Measurements from ENCODE around the gene C7orf25.

Gene C7orf25

DNA sequence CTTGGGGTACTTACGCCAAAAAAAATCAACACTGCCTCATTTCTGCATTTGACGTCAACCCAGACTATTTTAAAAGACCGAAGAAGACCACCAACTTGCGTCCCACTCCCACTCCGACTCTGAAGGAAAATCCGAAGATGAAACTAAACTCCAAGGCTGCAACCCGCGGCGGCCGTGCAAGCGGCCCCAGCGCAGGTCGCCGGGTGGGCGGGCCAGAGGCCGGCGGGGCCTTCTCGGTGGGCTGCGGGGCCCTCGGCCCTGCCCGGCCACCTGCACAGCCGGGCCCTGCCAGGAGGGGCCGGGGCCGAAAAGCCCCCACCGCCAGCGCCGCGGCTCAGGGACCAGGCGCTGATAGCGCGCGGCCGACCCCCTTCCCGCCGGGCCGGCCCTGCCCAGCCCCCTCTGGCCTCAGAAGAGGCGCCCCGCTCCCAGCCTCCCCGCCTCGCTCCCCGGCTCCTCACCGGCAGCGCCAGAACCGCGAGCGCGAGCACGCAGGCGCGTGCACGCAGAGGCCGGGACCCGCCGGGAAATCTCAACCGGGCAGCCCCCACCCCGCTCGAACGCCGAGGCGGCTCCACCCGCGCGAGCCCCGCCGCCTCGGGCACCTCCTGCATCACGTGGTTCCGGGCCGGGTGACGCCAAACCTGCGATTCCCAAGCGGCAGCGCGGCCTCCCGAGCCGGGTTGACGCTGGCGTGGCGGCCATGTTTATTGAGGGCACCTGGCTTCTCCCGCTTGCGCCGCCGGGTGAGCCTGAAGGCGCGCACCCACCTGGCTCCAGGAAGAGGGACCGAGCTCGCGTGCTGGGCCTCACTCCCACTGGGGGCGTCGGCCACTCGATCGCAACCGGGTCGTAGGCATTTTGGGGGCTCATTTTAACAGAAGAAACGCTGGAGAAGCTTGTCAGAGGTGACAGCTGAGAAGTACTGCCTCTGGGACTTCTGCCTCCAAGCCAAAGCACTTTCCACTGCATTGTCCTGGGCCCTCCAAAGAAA is at the start of gene C7orf25:
Gene C7orf25, minus strand, starts transcription at position 617 of the 994 bp plus-strand sequence. CDS start 1,170 bp downstream, outside the sequence.
- DNase-seq (ENCODE audit: low spot score): peak; percentile 94

- DNase-seq (ENCODE audit: low spot score): no peak
Measured at GRCh38 chr7:42961170-42961569, 49.3 kb upstream of the C7orf25 start.

DNA sequence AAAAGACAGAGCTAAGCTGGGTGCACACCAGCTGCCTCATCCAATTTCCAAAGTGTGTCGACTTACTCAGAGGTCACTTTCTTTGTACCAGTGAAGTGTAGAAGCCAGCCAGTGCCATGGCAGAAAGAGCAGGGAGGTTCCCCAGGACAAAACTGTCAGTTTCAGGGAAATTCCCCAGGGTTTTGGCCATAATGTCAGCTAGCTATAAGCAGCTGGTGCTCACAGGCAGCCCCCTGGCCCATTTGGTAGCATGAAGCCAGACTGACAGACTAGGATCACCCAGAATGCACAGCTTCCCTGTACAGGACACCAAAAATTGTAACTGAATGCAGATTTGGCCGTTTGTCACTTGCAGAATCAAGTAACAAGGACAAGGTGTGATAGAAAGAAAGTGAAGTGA is 48.9 kb upstream of the C7orf25 start:
- DNase-seq (ENCODE audit: low spot score): no peak

DNA sequence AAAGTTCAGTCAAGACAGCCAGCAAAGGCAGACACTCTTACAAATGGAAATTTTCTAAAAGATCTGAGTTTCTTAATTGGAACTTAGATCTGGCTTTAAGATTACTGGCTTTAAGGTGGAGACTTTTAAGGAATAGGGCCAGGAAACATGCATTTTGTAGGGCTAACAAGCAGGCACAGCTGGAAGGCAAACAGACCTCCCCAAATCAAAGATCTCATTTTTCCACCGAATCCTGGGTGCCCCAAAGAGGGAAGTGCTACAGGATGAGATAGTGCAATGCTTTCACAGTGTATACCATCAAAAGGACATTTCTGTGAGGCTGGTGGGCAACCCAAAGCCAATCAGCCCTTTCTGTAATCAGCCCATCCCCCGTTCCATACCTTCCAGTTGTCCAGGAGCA is 47.7 kb upstream of the C7orf25 start:
- no peak for DNase-seq (ENCODE audit: low spot score)

GRCh38 chr7:42956062-42956461 is 44.2 kb upstream of the C7orf25 start:
- no peak for DNase-seq (ENCODE audit: low spot score)

DNA sequence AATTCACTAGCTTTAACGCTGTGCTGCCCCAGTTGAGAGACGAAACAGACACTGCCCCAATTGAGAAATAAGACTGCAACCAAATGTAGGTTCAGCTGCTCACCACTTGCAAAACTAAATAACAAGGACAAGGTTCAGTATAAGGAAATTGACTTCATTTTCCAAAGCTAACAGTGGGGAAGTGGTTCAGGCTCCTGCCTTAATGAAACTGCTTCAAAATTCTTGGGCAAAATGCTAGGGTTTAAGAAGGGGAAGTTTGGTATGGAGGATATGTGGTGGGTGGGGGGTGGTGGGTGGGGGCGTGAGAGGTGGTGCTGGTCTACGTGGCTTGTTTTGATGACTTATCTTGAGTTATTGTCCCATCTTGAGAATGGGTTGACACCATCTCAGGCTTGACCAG is 42.1 kb upstream of the C7orf25 start:
- DNase-seq (ENCODE audit: low spot score): no peak

GRCh38 chr7:42952328-42952727 is 40.5 kb upstream of the C7orf25 start:
- no peak for DNase-seq (ENCODE audit: low spot score)

DNA sequence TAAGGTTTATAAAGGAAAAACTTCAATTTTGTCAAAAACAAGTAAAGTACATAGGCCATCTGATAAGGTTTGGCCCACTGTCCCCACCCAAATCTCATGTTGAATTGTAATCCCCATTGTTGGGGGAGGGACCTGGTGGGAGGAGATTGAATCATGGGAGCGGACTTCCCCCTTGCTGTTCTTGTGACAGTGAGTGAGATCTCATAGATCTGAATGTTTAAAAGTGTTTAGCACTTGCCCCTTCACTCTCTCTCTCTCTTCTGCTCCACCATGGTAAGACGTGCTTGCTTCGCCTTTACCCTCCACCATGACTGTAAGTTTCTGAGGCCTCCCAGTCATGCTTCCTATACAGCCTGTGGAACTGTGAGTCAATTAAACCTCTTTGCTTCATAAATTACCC is 38.5 kb upstream of the C7orf25 start:
- DNase-seq (ENCODE audit: low spot score): no peak

- DNase-seq (ENCODE audit: low spot score): no peak
Measured at GRCh38 chr7:42947521-42947920, 35.7 kb upstream of the C7orf25 start.

GRCh38 chr7:42946627-42946950 is 34.7 kb upstream of the C7orf25 start:
- DNase-seq (ENCODE audit: low spot score): no peak

- DNase-seq (ENCODE audit: low spot score): no peak
Measured at GRCh38 chr7:42945821-42946626, 34.2 kb upstream of the C7orf25 start.

- peak; percentile 67 for DNase-seq (ENCODE audit: low spot score)
Measured at GRCh38 chr7:42940985-42941847, 29.3 kb upstream of the C7orf25 start.

GRCh38 chr7:42939457-42940240 is 27.8 kb upstream of the C7orf25 start:
- DNase-seq (ENCODE audit: low spot score): no peak

DNA sequence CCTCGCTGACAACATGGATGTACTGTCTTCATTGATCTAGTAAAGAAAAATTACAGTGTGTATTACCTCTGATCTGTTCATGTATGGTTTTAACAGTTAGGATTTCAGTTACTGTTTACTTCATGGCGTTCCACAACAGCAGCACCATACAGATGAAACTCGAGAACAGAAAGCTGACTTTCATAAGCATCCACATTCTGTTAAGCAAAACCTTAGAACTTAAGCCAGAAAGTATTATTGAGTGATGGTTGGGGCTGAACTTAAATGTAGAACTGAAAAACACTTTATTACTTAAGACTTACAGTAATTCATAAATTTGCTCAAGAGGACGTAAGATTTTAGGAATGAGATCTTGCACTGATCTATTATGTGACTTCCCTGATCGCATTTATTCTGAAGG is 24.0 kb upstream of the C7orf25 start:
- no peak for DNase-seq (ENCODE audit: low spot score)

DNA sequence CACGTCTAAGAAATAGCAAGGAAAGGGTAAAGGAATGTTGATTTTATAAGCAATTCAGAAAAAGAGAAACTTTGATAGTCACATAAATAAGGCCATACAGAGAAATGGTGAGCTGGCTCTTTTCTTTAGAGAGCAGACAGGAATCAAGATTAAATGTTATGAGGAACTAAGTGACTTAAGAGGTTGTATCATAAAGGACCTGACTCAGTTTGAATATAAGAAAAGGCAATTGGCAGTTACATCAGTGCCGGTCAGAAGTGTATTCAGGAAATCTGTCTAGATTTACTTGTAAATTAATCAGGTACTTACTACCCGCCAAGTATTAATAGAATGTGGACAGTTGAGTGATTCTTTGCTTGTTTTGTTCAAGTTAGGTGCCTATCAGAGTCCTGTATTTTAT is 22.4 kb upstream of the C7orf25 start:
- DNase-seq (ENCODE audit: low spot score): no peak

- DNase-seq (ENCODE audit: low spot score): no peak
Measured at GRCh38 chr7:42932811-42933591, 21.1 kb upstream of the C7orf25 start.

DNA sequence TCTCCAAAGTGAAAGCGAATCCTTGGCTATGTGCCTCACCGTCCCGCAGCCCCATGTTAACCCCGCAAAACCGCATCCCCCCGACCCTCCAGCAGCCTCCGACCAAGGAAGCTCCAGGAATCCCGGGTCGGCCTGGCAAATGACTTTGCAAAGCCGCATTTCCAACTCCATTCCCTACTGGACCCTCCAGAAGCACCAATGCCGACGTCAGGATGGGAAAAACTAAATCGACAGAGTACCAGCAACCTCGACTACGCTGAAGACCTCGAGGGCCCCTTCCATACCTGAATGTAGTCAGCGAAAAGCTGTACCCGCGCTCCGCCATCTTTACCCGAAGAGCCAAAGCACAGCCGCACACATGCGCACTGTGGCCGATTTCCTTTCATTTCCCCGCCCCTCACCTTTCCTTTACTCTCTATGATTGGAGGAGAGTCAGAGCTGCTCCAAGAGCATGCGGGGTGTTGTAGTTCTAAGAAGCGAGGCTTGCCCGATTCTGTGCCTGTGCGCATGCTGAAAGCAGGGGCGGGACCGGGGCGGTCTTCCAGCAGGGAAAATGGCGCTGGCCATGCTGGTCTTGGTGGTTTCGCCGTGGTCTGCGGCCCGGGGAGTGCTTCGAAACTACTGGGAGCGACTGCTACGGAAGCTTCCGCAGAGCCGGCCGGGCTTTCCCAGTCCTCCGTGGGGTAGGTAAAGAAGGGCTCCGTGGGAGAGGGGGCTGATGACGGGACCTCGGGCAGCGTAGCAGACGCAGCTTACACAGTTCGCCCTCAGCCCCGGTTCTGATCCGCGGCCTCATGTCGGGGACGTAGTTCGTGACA is 20.2 kb upstream of the C7orf25 start, which contains the start of the genes MRPL32 and PSMA2:
Gene MRPL32, plus strand, starts transcription at position 543 of the 818 bp plus-strand sequence. Its CDS starts 11 bp downstream, at position 554.
Gene PSMA2, minus strand, starts transcription at position 341 of the 818 bp plus-strand sequence. Its CDS starts 16 bp downstream, at position 325.
- DNase-seq (ENCODE audit: low spot score): peak; percentile 96

- DNase-seq (ENCODE audit: low spot score): peak; percentile 19
Measured at GRCh38 chr7:42931447-42931833, 19.6 kb upstream of the C7orf25 start.

DNA sequence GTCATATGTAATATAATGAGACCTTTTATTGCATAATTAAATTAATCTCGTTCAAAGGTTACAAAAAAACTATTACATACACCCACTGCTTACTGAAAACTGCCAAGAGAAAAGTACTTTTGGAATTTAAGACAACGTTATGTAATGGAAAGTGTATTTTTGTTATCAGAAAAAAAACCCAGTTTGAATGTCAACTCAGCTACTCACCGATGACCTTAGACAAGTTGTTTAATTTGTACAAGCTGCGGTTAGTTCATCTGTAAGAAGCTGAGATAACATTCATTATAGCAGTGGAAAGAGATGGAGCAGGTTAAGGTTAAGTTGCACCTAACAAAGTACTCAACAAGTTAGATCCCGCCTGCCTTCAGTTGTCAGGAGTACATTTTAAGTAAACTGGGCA is 19.0 kb upstream of the C7orf25 start:
- no peak for DNase-seq (ENCODE audit: low spot score)

All from CD4-positive, alpha-beta T cell treated with Interleukin-15 for 4 hours (primary cell).